HG03354 (cell line): Measurements from ENCODE around the gene CD248.

ENCODE experiments used
- ATAC-seq: cut with Tn5 transposase; IDR thresholded peaks from one replicate; pipeline ENCODE4 v1.9.1; 2021; ENCODE audit warnings: mild to moderate bottlenecking; ENCODE audit not compliant: unreplicated experiment, poor library complexity, severe bottlenecking

CD248 gene

DNA sequence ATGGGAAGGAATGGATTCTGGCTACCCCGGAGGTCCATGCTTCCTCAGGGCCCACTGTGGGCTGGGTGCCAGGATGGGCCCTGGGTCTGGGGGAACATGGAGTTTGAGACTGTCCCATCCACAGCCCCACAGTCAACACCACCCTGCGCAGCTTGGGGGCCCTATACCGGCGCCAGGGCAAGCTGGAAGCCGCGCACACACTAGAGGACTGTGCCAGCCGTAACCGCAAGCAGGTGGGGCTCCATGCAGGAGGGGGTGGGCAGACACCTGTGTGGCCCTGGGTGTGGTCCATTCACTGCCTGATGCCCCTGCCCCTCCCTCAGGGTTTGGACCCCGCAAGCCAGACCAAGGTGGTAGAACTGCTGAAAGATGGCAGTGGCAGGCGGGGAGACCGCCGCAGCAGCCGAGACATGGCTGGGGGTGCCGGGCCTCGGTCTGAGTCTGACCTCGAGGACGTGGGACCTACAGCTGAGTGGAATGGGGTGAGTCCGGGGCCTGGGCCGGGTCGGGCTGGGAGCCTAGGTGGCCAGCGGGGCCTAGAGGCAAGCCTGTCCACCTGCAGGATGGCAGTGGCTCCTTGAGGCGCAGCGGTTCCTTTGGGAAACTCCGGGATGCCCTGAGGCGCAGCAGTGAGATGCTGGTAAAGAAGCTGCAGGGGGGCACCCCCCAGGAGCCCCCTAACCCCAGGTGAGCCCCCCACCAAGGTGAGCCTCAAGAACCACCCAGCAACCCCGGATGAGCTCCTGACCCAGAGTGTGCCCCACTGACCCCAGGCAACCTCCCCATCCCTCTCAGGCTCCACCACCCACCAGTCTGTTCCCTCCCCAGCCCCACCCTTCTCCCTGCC lies 51.1 kb downstream of the CD248 start:
- no peak for ATAC-seq

DNA sequence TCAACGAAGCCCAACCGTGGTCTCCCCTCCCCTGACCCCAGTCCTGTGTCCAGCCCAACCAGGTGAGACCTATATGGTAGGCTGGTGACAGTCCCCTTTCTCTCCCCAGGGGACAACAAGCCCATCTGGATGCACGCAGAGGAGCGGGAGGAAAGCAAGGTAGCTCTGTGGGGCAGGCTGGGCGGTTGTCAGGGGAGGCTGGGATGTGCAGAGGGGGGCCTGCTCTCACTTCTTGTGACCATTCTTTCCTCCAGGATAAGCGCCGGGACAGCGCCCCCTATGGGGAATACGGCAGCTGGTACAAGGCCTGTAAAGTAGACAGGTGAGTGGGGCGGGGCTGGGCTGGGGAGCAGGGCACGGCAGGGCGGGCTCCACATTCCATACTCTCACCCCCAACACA lies 51.9 kb downstream of the CD248 start:
- no peak for ATAC-seq
